Measurements from ENCODE around the gene C16orf95.

GRCh38 chr16:87320510-87321227 lies 3.5 kb upstream of the C16orf95 start:
- TF ChIP-seq POLR2A (IDR thresholded peaks at IDR 0.05; ENCODE audit: low read depth, low read length) (no peak), TAF1 (IDR thresholded peaks at IDR 0.05; ENCODE audit: borderline replicate concordance, low read depth, low read length) (no peak), POLR2AphosphoS5 (IDR thresholded peaks at IDR 0.05; ENCODE audit: low read depth, low read length) (no peak)

Data from GM12892 (cell line).